CD4-positive, alpha-beta T cell (primary cell): ENCODE data around the gene RYR2. TPM values are rescaled to one million over a fixed set of nuclear protein-coding genes. Genes with fewer than 3 reads are reported as not detected.

Experiments
- ATAC-seq: fragments of 200-7000 bp; cut with Tn5 transposase; one replicate; pipeline ENCODE4 v1.10.0; 2022; ENCODE audit warnings: mild to moderate bottlenecking; ENCODE audit not compliant: poor library complexity
- CTCF ChIA-PET: fragments of 350-600 bp; sonication (Branson Sonifier 250); formaldehyde crosslinking; loops from one replicate; lab custom pipeline; 2021; ENCODE audit warnings: antibody characterized with exemption, inconsistent platforms; lab: Charles Lee
- POLR2A ChIA-PET: fragments of 350-600 bp; sonication (Branson Sonifier 250); formaldehyde crosslinking; loops from one replicate; lab custom pipeline; 2021; ENCODE audit warnings: antibody characterized with exemption, inconsistent platforms; lab: Charles Lee
- DNase-seq, 14 experiments: peaks; one replicate each; pipeline ENCODE4 v3.0.0-alpha.2; 2013 to 2020; ENCODE audit warnings: mixed read lengths in 2 of 14
- H3K27ac ChIP-seq, 2 donors: one replicate each; pipeline versions ENCODE4 v1.5.1 to v1.7.0; 2013; ENCODE audit warnings: low read length in 2 of 2, low read depth in 1 of 2, mild to moderate bottlenecking in 1 of 2
- H3K27me3 ChIP-seq, 2 experiments: 1 replicate in 1 of 2; 2 replicates in 1 of 2; pipeline versions ENCODE4 v1.6.1 to v1.7.0; 2013; ENCODE audit warnings: low read length in 2 of 2, control low read depth in 1 of 2, mild to moderate bottlenecking in 1 of 2, moderate library complexity in 1 of 2; ENCODE audit not compliant: insufficient read depth in 2 of 2, control insufficient read depth in 1 of 2
- H3K36me3 ChIP-seq: one replicate; pipeline ENCODE4 v1.6.1; 2013; ENCODE audit warnings: low read length, control low read depth; ENCODE audit not compliant: insufficient read depth
- H3K4me1 ChIP-seq: one replicate; pipeline ENCODE4 v1.6.1; 2013; ENCODE audit warnings: low read length, control low read depth; ENCODE audit not compliant: insufficient read depth
- H3K4me3 ChIP-seq: one replicate; pipeline ENCODE4 v1.5.1; 2013; ENCODE audit warnings: mild to moderate bottlenecking, low read length, moderate library complexity
- H3K9me3 ChIP-seq, 2 experiments: 1 replicate in 1 of 2; 2 replicates in 1 of 2; pipeline versions ENCODE4 v1.6.1 to v1.7.0; 2013; ENCODE audit warnings: low read length in 2 of 2, mild to moderate bottlenecking in 2 of 2, control low read depth in 1 of 2, moderate library complexity in 1 of 2; ENCODE audit not compliant: control insufficient read depth in 1 of 2, insufficient read depth in 1 of 2
- H3K27ac Mint-ChIP-seq: one replicate; pipeline ENCODE4 v1.8.0; 2020; ENCODE audit warnings: mixed read lengths
- H3K27me3 Mint-ChIP-seq: one replicate; pipeline ENCODE4 v1.8.0; 2021; ENCODE audit warnings: mixed read lengths
- H3K36me3 Mint-ChIP-seq: one replicate; pipeline ENCODE4 v1.8.0; 2021; ENCODE audit warnings: low read depth, mixed read lengths
- H3K4me1 Mint-ChIP-seq: one replicate; pipeline ENCODE4 v1.8.0; 2021; ENCODE audit warnings: low read depth, mixed read lengths
- H3K4me3 Mint-ChIP-seq: one replicate; pipeline ENCODE4 v1.8.0; 2020; ENCODE audit warnings: mild to moderate bottlenecking, mixed read lengths
- H3K9me3 Mint-ChIP-seq: one replicate; pipeline ENCODE4 v1.8.0; 2020; ENCODE audit warnings: mixed read lengths
- intact Hi-C, 2 experiments: fragments of 100-400 bp; cut with DNase I in 1 of 2; cut with micrococcal nuclease in 1 of 2; formaldehyde crosslinking; loops; one replicate each; pipeline versions ENCODE4 v1.15.1 to v1.9.0; 2023 to 2025; cut with DNase I, micrococcal nuclease
- total RNA-seq, 174 experiments: library from RNA in 2 of 174; stranded (reverse) in 2 of 174; gene quantifications; one replicate each; pipeline ENCODE4 v1.2.3 and lab custom pipeline; 2021 to 2026
- TF ChIP-seq, protein P1 (sequence below): fragments of 200-600 bp; IDR thresholded peaks from one replicate; pipeline ENCODE4 v1.8.0; 2022; ENCODE audit warnings: antibody characterized with exemption, mild to moderate bottlenecking

The RYR2 gene
- total RNA-seq, 2 experiments from 2014 or later: not detected

DNA sequence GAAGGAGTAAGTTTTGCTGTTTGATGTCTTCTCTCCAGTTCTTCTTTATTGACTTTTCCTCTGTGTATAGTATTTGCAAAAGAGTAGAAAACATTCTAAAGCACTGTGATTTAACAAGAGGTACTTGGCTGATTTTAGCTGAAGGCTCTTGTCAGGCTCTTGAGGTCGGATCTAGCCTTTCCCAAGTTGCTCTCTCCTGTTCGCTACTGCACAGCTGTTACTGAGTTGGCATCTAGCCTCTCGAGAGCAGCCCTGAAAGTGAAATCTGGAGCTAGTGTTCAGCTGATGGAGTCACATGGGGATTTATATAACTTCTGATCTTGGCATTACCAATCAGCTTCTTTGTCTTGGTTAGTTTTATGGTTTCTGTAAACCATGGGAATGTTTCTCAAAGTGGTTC, 193.1 kb downstream of the RYR2 start:
- Mint-ChIP-seq H3K4me3 (no peak overlapping the region), H3K27me3 (peaks cover 10% of the 10 kb centered on the region), H3K27ac (no peak overlapping the region), H3K4me1 (no peaks in the 10 kb centered on the region), H3K9me3 (no peaks in the 10 kb centered on the region), H3K36me3 (no peaks in the 10 kb centered on the region)
- TF ChIP-seq, protein P1, sequence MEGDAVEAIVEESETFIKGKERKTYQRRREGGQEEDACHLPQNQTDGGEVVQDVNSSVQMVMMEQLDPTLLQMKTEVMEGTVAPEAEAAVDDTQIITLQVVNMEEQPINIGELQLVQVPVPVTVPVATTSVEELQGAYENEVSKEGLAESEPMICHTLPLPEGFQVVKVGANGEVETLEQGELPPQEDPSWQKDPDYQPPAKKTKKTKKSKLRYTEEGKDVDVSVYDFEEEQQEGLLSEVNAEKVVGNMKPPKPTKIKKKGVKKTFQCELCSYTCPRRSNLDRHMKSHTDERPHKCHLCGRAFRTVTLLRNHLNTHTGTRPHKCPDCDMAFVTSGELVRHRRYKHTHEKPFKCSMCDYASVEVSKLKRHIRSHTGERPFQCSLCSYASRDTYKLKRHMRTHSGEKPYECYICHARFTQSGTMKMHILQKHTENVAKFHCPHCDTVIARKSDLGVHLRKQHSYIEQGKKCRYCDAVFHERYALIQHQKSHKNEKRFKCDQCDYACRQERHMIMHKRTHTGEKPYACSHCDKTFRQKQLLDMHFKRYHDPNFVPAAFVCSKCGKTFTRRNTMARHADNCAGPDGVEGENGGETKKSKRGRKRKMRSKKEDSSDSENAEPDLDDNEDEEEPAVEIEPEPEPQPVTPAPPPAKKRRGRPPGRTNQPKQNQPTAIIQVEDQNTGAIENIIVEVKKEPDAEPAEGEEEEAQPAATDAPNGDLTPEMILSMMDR: no peak
- H3K4me1 ChIP-seq: no peaks in the 10 kb centered on the region
- no peak overlapping the region for H3K4me3 ChIP-seq
- no peaks in the 10 kb centered on the region for H3K36me3 ChIP-seq
- ChIA-PET POLR2A (no interaction called here), CTCF (no interaction called here)
- intact Hi-C loops: no loop called here
- no peak overlapping the region for H3K27ac ChIP-seq
- no peaks in the 10 kb centered on the region for H3K27me3 ChIP-seq
- no peak for DNase-seq
- H3K9me3 ChIP-seq: no peaks in the 10 kb centered on the region
- ATAC-seq: no peak

DNA sequence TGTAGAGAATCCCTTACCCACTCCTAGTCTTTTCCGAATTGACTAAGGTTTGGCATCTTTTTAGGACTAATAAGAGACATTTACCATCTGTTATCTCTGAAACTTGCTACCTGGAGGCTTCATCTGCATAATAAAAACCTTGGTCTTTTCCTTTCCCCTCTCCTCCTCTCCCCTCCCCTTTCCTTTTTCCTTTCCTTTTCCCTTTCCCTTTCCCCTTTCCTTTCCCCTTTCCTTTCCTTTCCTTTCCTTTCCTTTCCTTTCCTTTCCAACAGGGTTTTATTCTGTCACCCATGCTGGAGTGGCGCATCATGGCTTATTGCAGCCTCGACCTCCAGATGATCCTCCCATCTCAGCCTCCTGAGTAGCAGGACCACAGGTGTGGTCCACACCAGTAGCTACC, 195.7 kb downstream of the RYR2 start:
- H3K4me3 Mint-ChIP-seq: no peak overlapping the region

DNA sequence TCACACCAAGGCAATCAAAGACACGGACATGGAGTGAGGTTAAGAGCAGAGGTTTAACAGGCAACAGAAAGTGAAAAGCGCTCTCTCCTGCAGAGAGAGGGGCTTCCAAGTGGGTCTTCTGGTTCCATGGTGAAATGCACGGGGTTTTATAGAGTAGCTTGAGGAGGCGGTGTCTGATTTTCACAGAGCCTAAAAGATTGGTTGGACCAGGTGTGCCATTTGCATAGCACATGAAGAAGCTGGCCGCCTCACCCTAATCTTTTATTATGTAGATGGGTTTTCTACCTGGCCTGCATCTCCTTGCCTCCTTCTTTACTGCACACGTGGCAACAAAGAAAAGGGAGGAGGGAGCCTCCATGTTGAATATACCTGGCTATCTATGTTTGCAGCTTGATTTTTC, 197.3 kb downstream of the RYR2 start:
- POLR2A ChIA-PET: no interaction called here
- H3K36me3 ChIP-seq: no peaks in the 10 kb centered on the region
- H3K9me3 Mint-ChIP-seq: no peaks in the 10 kb centered on the region

More for the DNA sequence above, 195.7 kb downstream of the RYR2 start:
- no peak overlapping the region for H3K27ac Mint-ChIP-seq
- H3K27me3 ChIP-seq: no peaks in the 10 kb centered on the region
- no peaks in the 10 kb centered on the region for H3K9me3 Mint-ChIP-seq
- H3K36me3 Mint-ChIP-seq: no peaks in the 10 kb centered on the region
- no peaks in the 10 kb centered on the region for H3K36me3 ChIP-seq
- DNase-seq (no peak), ATAC-seq (no peak)
- no peaks in the 10 kb centered on the region for H3K4me1 ChIP-seq
- no peak overlapping the region for H3K27ac ChIP-seq
- H3K4me1 Mint-ChIP-seq: no peaks in the 10 kb centered on the region
- peaks cover 16% of the 10 kb centered on the region for H3K27me3 Mint-ChIP-seq
- CTCF ChIA-PET: no interaction called here
- H3K4me3 ChIP-seq: no peak overlapping the region
- H3K9me3 ChIP-seq: no peaks in the 10 kb centered on the region
- intact Hi-C loops: no loop called here
- POLR2A ChIA-PET: no interaction called here
- TF ChIP-seq, protein P1: no peak

More for the DNA sequence above, 197.3 kb downstream of the RYR2 start:
- TF ChIP-seq, protein P1: no peak
- H3K27ac Mint-ChIP-seq: no peak overlapping the region
- Histone ChIP-seq H3K4me1 (no peaks in the 10 kb centered on the region), H3K27ac (no peak overlapping the region), H3K4me3 (no peak overlapping the region), H3K27me3 (peaks cover 0 to 5% of the 10 kb centered on the region in 2 experiments), H3K9me3 (no peaks in the 10 kb centered on the region)
- no peaks in the 10 kb centered on the region for H3K36me3 Mint-ChIP-seq
- CTCF ChIA-PET: no interaction called here
- ATAC-seq: no peak
- H3K4me1 Mint-ChIP-seq: no peaks in the 10 kb centered on the region
- peaks cover 16% of the 10 kb centered on the region for H3K27me3 Mint-ChIP-seq
- H3K4me3 Mint-ChIP-seq: no peak overlapping the region
- intact Hi-C loops: no loop called here
- DNase-seq: no peak
